GM12864 (cell line): ENCODE data around the gene EML2.
A peak's percentile ranks its signal among the peaks of the same experiment; 100 is the strongest.

Source experiments
- DNase-seq: peaks from one replicate; pipeline ENCODE4 v3.0.0-alpha.2; 2011; ENCODE audit warnings: low read depth
- H3K4me3 ChIP-seq: 2 replicates; pipeline ENCODE4 v1.5.1; 2011; ENCODE audit warnings: mild to moderate bottlenecking, low read depth, low read length, control low read depth
- TF ChIP-seq, protein P1 (sequence below): IDR thresholded peaks from 2 replicates; pipeline ENCODE4 v1.5.1; 2011; ENCODE audit warnings: low read depth, mild to moderate bottlenecking, moderate library complexity, low read length, control low read depth, inconsistent platforms; ENCODE audit errors: missing control alignments

The EML2 gene

DNA sequence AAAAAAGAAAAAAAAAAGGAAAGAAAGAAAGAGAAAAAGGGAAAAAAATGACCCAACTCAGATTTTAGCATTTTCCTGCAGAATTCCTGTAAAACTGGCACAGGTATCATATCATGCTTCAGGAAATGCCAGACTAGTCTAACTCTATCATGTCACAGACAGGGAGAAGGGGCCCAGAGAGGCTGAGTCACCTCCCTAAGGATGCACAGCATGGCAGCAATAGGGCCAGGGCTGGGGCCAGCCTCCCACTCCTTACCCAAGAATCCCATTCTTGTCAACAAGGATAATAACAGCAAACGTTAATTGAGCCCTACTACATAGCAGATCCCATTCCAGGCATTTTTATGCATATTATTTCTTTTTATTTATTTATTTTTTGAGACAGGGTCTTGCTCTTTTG, 45.7 kb downstream of the EML2 start:
- TF ChIP-seq, protein P1, sequence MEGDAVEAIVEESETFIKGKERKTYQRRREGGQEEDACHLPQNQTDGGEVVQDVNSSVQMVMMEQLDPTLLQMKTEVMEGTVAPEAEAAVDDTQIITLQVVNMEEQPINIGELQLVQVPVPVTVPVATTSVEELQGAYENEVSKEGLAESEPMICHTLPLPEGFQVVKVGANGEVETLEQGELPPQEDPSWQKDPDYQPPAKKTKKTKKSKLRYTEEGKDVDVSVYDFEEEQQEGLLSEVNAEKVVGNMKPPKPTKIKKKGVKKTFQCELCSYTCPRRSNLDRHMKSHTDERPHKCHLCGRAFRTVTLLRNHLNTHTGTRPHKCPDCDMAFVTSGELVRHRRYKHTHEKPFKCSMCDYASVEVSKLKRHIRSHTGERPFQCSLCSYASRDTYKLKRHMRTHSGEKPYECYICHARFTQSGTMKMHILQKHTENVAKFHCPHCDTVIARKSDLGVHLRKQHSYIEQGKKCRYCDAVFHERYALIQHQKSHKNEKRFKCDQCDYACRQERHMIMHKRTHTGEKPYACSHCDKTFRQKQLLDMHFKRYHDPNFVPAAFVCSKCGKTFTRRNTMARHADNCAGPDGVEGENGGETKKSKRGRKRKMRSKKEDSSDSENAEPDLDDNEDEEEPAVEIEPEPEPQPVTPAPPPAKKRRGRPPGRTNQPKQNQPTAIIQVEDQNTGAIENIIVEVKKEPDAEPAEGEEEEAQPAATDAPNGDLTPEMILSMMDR, result no peak
- no peak for DNase-seq
- H3K4me3 ChIP-seq, result no peak overlapping the region

DNA sequence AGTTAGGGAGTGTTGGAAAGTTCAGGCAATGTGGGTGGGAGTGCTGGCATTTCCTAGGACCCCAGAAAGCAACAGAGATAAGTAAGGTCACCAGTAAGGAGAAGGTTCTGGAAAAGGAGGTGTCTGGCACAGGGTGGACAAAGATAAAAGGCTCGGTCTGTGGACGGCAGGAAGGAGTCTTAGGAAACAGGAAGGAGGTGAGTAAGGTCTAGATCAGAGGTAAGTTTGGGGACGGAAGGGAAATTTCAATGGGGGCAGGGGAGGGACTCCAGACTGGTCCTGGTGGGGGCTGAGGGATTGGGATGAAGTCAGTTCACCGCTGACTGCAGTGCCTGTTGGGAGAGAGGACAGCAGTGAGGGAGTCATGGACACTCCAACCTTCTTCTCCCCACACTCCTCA, 46.8 kb downstream of the EML2 start:
- H3K4me3 ChIP-seq, result no peak overlapping the region
- TF ChIP-seq, protein P1, result no peak
- no peak for DNase-seq

DNA sequence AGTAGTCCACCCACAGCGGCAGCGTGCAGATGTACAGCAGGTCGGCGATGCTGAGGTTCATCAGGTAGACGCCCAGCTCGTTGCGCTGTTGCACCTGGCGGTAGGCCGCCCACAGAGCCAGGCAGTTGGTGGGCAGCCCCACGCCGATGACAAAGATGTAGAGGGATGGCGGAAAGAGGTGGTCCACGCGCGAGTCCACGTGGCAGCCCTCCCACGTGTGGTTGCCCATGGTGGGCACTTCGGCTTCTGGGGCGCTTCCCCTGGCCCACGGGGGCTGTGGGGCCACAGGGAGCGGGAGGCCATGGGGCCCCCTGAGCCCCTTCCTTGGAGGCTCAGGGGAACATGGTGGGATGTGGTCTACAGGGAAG, 47.6 kb downstream of the EML2 start:
- no peak for DNase-seq
- no peak overlapping the region for H3K4me3 ChIP-seq
- TF ChIP-seq, protein P1, result no peak

DNA sequence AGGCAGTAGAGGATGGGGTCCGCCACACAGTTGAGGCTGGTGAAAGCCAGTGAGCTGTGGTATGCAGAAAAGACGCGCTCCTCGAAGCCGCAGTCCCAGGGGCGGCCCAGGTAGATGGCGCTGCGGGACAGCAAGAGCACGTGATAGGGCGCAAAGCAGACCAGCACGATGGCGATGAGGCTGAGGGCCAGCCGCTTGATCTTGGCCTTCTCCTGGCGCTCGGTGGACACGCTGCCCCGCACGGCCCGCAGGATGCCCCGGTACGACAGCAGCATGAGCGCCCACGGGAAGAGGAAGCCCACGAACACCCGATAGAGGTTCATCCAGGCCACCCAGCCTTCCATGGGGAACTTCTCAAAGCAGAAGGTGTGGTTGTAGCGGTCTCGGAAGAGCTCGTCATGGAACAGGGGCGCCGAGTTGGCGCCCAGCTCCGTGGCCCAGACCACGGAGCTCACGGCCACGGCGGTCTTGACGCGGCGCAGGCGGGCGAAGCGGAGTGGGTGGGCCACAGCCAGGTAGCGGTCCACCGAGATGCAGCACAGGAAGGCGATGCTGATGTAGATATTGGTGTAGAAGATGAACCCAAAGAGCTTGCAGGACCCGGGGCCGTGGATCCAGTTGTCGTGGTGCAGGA, 48.1 kb downstream of the EML2 start:
- H3K4me3 ChIP-seq, result no peak overlapping the region
- TF ChIP-seq, protein P1, result peak; percentile 52
- DNase-seq, result no peak

DNA sequence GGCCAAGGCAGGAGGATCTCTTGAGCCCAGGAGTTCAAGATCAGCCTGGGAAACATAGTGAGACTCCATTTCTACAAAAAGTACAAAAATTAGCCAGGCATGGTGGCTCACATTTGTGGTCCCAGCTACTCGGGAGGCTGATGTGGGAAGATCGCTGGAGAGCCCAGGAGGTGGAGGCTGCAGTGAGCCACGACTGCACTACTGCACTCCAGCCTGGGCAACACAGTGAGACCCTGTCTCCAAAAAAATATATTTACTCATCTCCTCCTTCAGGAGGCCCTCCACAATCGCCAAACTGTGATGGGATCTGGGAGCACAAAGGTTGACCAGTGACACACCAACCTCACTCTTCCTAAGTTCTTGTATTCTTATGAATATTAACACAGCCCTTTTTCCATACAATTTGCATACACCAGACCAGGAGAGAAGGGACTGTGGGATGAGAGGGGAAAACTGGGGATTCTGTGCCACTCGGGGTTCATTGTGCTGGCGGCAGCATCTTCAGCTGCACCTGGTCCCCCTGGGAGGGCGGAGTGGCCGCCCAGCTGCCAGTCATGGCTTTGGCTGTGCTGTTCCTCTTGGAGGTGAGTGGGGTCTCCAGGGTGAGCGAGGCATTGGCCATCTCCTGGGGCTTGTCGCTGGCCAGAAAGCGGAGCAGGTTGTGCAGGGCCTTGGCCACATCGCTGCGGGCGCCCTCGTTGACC, 48.7 kb downstream of the EML2 start:
- no peak for DNase-seq
- TF ChIP-seq, protein P1, result no peak
- no peak overlapping the region for H3K4me3 ChIP-seq

DNA sequence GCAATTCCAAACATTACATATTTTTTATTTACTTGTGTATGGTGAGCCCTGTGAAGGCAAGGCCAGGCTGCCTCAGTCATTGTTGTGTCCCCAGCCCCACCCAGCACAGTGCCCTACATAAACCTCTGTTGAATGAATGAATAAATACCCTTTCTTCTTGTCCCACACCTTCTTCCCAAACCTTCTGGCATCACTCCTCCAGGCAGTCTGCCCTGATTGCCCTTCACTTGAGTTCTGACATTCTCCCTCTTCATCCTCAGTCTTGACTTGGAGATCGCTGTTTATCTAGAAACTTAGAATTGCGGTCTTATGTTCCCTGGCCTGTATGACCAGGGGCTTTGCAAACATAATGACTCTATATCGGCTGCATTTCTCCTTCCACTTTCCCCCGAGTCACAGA, 49.4 kb downstream of the EML2 start:
- TF ChIP-seq, protein P1, result no peak
- no peak overlapping the region for H3K4me3 ChIP-seq
- DNase-seq, result no peak

DNA sequence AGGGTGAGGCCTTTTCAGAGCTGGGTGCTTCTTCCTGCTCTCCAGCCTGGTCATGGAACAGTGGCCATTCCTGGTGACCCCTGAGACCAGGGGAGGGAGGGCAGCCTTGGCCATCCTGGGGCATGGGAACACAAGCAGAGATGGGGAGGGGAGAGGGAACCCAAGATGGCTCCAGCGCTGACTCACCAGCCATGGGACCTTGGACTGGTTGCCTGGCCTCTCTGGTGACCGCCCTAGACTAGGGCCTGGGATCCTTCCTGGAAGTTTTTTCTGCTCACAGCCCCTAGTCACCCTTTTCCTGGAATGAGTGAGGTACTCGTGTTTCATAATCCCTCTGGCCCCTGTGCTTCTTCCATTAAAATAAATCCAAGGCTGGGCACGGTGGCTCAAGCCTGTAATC, 51.3 kb downstream of the EML2 start:
- H3K4me3 ChIP-seq, result no peak overlapping the region
- DNase-seq, result no peak
- TF ChIP-seq, protein P1, result no peak
